SHP77 treated with DMSO at 0.1 percent for 48 hours (cell line): Measurements from ENCODE around the gene NUAK1.

Experiments used
- DNase-seq: peaks from one replicate; lab custom pipeline; 2025; lab: John Stamatoyannopoulos, UW

Gene NUAK1

DNA sequence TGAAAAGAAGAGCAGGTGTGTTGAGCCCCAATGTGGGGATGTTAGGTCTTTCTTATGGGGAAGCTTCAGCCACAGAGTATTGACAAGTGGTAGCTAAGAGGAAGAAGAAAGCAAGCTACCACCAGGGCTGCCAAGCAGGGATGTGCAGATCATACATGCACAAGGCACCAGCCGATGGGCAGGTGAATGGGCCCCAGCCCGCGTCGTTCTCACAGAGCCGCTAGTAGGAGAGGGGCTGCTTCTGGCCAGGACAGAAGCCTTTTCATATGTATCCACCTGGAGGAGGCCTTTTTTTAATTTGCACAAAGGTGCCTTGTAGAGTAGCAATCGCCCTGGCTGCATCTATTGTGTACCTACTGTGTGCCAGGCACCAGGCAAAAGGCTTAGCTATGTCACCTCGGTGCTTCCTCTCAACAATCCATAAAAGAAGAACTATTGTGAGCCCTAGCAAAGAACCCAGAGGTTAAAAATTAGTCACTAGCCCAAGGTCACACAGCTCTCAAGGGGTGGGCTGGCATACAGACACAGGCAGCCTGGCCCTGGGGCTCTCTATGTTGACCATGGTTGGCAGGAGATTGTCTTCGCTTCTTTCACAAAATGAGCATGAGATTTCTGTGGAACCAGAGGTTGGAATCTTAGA, 8.2 kb downstream of the NUAK1 start:
- no peak for DNase-seq

- DNase-seq = peak; percentile 50
Observed at GRCh38 chr12:106128585-106129328, 10.0 kb downstream of the NUAK1 start.

DNA sequence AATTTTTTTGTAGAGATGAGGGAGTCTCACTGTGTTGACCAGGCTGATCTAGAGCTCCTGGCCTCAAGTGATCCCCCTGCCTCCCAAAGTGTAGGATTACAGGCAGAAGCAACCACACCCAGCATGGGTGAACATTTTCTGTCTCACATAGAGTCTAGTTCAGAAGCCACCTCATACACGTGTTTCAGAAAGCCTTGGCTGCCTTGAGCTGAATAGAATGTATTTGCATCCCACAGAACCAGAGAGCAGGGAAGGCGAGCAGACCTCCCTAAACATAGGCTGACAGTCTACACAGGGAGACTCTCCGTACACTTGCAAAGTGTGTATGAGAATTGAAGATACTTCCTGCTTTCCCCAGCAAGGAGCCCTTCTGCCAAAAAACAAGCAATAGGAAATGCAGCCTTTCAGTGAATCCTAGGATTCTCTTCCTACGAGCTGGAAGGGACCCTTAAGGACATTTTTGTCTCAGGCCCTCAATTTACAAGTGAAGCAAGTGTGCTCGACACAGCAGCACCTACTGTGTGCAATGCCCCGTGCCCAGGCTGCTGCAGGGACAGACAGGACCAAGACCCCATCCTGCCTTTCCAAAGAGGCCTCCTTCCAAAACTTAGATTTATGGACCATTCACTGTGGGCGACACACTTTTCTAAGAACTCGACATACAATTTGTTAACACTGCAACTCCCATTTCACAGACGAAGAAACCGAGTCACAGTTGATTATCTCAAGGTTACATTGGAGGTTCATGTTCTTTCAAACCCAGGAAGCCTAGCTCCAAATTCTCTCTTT, 11.2 kb downstream of the NUAK1 start:
- DNase-seq = no peak

GRCh38 chr12:106126441-106127337, 12.1 kb downstream of the NUAK1 start:
- no peak for DNase-seq

DNA sequence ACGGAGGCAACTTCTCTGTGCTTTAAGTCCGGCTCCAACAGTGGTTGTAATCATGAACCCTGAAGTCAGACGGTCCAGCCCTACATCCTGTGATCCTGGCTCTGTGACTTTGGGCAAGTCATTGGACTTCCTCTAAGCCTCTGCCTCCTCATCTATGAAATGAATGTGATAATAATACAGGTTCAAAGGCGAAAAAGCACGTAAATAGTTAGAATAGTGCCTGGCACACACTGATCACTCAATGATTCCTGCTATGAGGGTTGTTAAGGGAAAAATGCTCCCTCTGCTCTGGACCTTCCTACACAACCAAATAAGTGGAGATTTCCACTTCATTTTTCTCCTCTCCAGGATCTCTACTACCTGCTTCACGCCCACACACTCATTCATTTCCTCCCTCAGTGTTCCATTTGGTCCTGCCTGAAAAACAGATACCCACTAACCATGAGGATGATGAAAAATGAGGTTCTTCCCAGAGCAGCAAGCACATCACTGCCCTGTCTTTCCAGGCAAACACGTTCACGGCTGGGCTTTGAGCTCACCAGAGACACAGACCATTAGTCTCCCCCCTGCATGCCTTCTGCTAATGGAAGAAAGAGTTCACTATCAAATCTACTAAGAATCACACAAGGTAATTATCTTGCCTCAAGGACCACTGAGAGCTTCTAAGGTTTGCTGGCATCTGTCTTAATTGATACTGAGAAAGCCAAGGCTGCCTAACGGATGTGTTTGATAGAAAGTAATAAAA, 13.2 kb downstream of the NUAK1 start:
- no peak for DNase-seq

- DNase-seq = no peak
Observed at GRCh38 chr12:106123551-106124081, 15.1 kb downstream of the NUAK1 start.

DNA sequence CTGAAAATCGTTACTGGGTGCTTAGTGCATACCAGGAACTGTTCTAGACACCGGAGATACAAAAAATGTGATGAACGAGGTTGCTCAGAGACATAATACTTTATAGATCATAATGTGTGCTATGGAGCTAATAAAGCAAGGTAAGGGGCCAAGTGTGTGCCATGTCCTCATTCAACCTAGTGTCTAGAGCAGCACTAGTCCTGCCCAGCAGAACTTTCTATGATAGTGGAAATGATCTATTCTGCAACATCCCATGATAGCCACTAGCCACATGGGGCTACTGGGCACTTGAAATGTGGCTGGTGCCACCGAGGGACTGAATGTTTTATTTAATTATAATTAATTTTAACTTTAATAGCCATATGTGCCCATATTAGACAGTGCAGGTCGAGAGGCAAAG, 15.6 kb downstream of the NUAK1 start:
- DNase-seq = no peak

DNA sequence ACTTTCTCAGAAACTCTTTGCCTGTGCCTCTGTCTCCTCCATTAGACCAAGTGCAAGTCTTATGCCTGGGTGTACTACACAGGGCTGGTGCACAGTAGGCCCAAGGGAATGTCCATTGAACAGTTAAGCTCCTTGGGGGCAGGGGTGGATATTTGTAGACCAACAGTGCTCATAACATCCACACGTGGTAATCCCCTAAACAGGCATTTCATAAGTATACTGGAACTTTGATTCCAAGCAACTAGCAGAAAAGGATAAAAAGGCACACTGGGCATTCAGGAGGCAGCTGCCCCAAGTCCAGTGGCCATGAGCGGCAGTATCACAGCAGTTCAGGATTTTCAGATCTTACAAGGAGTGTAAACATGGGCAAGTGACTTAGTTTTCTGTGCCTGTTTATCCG, 16.8 kb downstream of the NUAK1 start:
- no peak for DNase-seq

DNA sequence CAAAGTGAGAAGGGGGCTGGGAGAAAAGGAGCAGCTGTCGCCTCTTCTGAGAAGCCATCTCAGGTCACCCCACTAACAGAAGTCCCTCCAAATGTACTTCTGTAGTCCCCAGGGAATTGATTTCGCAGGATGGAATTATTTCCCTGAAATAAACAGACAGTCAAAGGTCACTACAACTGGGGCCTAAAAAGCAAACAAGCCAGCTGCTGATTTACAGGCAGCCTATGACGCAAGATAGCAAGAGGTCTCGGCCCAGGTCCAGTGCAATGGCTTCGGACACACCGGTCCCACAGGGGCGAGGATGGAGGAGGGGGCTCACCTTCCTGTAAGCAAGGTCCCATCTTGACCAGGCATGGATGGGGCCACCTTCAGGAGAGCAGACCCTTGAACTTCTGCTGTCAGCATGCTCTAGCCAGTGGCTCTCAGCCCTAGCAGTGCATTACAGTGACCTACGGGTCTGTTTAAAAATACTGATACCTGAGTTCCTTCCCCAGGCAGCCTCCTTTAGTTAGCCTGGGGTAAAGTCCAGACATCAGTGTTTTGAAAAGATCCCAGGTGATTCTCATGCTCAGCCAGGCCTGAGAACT, 18.1 kb downstream of the NUAK1 start:
- DNase-seq = no peak

DNA sequence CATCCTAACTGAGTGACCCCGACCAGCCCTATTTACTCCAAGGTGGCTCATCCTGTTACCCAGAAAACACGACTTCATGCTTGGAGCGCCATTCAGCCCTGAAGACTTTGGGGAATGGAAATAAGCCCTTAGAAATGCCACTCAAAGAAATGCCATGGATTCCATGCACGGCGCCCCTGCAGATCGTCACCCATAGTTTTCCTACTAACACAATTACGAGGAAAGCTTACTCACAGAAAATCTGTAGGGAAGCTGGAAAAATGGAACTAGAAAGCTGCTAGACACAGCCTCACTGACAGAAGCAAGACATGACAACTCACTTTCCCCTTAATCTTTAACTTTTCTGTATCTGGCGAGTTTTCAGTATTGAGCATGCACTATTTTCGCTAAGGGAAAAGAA, 19.5 kb downstream of the NUAK1 start:
- no peak for DNase-seq

- DNase-seq = no peak
Observed at GRCh38 chr12:106118381-106119130, 20.2 kb downstream of the NUAK1 start.

- no peak for DNase-seq
Observed at GRCh38 chr12:106115440-106115839, 23.3 kb downstream of the NUAK1 start.

DNA sequence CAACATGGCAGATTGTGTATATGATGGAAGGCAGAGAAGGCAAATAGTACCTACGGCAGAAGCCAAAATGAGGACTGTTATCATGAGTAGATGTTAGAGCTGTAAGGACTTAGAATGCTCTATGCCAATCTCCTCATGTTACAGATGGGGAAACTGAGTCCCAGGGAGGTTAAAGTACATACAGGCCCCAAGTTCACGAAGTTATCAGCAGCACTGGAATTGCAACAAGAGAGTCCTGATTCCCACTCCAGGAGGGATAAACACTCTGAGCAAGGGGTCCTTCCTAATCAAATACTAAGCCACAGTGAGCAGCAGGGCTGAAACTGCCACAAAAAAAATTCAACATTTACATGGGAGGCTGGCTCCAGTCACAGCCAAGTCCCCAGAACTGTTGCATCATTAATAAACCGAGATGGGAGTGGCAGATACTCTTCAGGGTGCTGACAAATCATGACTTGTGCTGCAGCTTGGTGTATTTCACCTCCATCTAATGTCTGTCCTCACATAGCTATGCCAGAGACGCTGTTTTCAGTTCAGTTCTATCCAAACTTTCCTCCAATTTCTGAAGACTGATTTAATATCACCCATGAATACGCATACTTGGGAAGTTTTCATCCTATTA, 24.2 kb downstream of the NUAK1 start:
- DNase-seq = no peak

DNA sequence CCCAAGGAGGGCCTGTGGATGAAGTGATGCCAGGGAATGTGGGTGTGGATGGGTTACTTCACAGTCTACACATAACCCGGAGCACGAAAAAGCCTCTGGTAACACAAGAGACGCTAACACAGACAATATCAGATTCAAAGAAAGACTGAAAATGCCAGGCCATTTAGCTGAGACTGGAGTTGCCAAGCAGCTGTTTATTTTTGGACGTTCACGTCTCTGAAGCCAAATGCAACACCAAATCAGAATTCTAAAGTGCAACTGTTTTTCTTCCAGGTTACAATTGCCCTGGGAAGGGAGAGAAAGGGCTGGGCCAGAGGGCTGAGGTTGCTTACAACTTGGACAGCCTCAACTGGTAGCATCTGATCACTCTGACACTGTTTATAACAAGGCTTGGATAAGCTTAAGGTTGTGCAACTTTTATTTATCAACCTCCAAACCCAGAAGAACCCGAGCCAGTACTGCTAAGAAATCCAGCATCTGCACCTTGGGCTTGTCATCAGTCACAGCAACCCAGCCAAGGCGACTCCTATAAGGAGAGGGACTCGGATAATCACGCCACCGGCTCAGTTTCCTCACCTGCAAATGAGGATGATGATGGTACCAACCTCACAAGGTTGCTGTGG, 24.8 kb downstream of the NUAK1 start:
- DNase-seq = no peak

GRCh38 chr12:106113446-106113823, 25.3 kb downstream of the NUAK1 start:
- no peak for DNase-seq

DNA sequence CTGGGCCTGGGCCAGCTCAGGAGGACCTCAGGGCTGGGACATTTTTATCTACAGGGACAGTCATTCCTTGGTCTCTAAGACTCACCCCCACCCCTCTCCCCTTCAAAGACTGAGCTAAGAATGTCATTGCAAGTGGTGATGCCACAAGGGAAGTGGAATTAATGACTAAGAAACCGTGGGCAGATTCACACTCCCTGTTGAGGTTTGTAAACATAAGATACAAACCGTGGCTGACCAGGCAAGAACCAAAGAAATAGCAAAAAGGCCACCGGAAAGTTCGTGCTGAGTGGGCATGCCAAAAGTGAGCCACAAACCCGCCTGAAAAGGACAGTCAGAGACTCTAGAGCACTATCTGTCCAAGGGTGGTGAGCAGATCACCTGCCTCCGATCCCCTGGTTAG, 25.7 kb downstream of the NUAK1 start:
- no peak for DNase-seq

DNA sequence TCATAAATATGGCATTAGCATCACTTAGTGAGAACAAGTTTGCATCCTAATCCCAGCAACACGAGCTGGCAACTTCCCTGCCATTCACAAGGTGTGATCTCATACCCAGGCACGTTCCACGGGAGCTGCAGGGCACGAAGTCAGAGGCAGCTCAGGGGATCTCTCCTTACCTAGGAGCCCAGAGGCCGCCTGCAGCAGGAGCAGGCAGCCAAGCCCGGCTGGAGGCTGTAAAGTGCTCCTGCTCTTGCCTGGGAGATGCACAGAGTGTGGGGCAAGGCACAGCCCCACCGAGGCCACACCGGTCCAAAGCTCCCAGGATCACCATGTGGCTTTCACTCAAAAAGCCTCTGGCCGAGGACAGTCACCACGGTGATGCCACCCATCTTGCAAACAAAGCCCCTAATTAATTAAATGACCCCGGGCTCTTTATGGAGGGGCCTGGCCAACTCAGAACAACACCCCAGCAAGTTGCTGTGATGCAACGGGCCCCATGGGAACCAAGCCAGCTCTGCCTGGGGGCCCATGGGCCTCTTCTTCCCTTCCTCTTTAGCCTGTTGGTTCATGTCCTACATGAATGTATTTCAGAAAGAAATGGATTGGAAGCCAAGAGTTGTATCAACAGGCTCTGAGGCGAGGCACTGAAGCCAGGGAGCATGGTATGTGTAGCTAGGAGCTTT, 26.5 kb downstream of the NUAK1 start:
- DNase-seq = no peak

DNA sequence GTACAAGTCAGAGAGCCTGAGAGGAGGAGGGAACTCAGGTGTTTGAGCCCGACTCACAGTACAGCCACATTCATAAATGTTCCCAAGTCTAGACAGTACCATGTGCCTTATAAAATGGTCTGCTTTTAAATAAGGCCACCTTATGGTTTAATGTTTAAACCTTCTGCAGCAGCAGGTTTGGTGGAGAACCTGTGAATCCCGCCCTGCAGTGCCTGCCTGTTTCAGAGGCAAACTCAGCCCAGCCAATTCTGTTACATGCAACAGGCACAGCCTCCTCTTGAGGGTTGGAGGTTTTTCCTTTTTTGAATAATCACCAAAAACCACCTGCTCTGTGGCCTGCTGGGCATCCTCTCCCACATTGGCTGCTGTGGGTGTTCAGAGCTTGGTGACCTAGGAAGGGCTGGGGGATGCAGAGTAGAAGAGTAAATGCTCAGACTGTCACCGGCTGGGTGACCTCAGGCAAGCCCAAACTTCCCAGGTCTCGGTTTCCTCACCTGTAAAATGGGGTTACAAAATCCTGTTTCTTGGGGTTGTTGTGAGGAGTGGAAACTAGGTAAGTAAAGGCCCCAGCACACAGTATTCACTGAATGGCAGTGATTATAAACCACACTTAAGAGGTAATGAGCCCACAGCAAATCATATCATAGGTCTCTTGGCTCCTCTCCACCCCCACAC, 28.0 kb downstream of the NUAK1 start:
- DNase-seq = no peak
